Skeletal muscle tissue (tissue), 4 donors: ENCODE results near the gene CFAP410. TPM values are rescaled to one million over a fixed set of nuclear protein-coding genes. Genes with fewer than 3 reads are reported as not detected.
"Not testable (repeated sequence)": the region's sequence is repeated elsewhere in the genome, so short reads cannot be mapped to it uniquely, and the experiment has no call there.

Experiments used
- H3K27ac ChIP-seq: one replicate; pipeline ENCODE4 v1.7.0; 2013; ENCODE audit warnings: mild to moderate bottlenecking, low read depth, low read length, inconsistent platforms
- H3K27me3 ChIP-seq, 3 donors: one replicate each; pipeline ENCODE4 v1.7.0; 2013; ENCODE audit warnings: low read length in 3 of 3; ENCODE audit not compliant: control insufficient read depth in 3 of 3, insufficient read depth in 3 of 3
- H3K36me3 ChIP-seq, 3 donors: one replicate each; pipeline ENCODE4 v1.7.0; 2013; ENCODE audit warnings: low read length in 3 of 3; ENCODE audit not compliant: control insufficient read depth in 3 of 3, insufficient read depth in 3 of 3
- H3K4me1 ChIP-seq, 3 donors: one replicate each; pipeline ENCODE4 v1.7.0; 2013; ENCODE audit warnings: low read length in 3 of 3, mild to moderate bottlenecking in 3 of 3; ENCODE audit not compliant: control insufficient read depth in 3 of 3, insufficient read depth in 3 of 3
- H3K4me3 ChIP-seq, 3 donors: one replicate each; pipeline ENCODE4 v1.7.0; 2013; ENCODE audit warnings: low read length in 3 of 3
- H3K9ac ChIP-seq, 3 donors: one replicate each; pipeline ENCODE4 v1.7.0; 2013; ENCODE audit warnings: low read length in 3 of 3, mild to moderate bottlenecking in 3 of 3, moderate library complexity in 2 of 3, low read depth in 1 of 3
- H3K9me3 ChIP-seq, 3 donors: one replicate each; pipeline ENCODE4 v1.7.0; 2013; ENCODE audit warnings: low read length in 3 of 3; ENCODE audit not compliant: control insufficient read depth in 3 of 3
- total RNA-seq: library from RNA; depleted of rRNA; stranded (reverse); fragments of >200 nt; gene quantifications from one replicate; pipeline ENCODE4 v1.2.3, GENCODE V29; 2014
- donor health status: Osteomylitis.

Gene CFAP410
- total RNA-seq, 1 donor from 2014 or later: 11.0 TPM

DNA sequence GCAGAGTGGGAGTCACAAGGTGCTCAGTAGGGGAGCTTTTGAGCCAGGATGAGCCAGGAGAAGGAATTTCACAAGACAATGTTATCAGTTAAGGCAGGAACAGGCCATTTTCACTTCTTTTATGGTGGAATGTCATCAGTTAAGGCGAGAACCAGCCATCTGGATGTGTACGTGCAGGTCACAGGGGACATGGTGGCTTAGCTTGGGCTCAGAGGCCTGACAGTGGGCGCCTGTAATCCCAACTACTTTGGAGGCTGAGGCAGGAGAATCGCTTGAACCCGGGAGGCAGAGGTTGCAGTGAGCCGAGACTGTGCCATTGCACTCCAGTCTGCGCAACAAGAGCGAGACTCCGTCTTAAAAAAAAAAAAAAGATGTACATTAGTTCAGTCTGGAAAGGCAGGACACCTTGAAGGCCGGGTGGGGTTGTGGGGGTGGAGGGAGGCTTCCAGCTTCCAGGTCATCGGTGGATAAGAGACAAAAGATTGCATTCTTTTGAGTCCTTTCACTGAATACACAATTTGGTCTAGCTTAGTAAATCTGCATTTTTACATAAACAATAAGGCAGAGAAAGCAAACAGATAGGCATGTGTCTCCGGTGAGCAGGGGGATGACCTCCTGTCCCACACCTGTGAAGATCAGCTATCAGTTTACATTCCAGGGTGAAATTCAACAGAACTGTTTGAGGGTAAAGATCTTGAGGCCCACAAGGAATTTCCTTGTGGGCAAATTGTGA lies 2.7 kb upstream of the CFAP410 start:
- not testable (repeated sequence) for H3K4me3 ChIP-seq, H3K9me3 ChIP-seq, H3K27ac ChIP-seq, H3K9ac ChIP-seq, H3K36me3 ChIP-seq
- Histone ChIP-seq H3K27me3 (peaks cover 9 to 16% (median 16%) of the 10 kb centered on the region in 3 donors), H3K4me1 (peaks cover 12 to 17% (median 15%) of the 10 kb centered on the region in 3 donors)

DNA sequence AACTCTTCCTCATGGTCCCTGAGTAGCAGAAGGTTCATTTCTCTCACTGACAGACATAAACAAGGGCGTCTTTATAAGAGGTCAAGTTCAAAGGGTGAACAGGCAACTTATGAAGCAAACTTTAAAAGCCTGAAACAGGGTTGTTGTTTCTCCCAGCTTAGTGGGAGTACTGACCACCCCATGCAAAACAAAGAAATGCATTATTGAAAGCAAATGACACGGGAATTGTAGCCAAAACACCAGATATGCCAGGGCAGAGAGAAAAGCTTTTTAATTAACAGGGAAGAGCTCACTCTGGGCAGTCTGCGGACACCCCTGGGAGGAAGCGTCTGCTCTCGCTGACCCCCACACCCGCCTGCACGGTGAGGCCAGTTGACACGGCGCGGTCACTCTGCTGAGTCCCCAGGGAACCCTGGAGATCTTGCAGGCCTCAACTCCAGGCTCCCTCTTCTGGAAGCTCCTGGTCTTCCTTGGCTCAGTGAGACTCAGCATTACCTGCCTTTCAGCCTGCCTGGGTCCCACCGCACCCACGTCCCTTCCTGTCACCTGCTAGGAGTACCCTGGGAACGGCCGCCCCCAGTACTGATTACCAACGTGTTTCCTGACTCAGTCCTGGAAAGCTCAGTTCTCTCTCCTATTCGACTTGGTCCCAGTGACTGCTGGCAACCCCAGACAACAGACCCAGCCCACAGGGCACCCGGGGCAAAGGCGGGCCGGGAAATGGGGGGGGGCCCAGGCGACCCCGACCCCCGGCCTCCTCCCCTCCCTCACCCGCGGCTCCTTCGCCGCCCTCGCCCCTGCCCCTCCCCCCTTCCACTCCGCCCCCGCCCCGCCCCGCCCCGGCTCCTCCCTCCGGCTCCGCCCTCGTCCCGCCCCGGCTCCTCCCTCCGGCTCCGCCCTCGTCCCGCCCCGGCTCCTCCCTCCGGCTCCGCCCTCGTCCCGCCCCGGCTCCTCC lies 972 bp downstream of the CFAP410 start:
- Histone ChIP-seq H3K27me3 (no peaks in the 10 kb centered on the region), H3K9me3 (no peaks in the 10 kb centered on the region), H3K4me1 (peaks cover 12 to 17% (median 15%) of the 10 kb centered on the region in 3 donors), H3K4me3 (peak overlapping the region; percentile 71 to 81 (median 81)), H3K9ac (peak overlapping the region; percentile 68 to 86 (median 81)), H3K36me3 (peaks cover 4 to 13% (median 12%) of the 10 kb centered on the region in 3 donors), H3K27ac (peak overlapping the region; percentile 77)

DNA sequence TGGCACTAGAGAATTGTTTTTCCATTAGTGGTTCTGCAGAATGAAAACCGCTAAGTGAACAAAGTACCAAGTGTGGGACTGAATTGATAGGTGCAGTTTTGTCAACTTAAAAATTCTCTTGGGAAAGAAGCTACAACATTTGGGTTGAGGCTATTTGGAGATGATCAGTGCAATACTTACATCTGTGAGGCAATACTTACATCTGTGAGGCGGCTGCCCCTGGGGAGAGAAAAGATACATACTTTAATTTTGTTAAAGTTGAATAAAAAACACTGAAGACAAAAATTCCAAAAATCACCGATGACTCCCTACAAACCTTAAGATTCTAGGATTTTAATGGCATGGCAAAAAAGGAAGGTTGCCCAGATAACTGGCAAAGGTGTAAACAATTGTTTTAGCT lies 1.7 kb downstream of the CFAP410 start:
- peaks cover 12 to 17% (median 15%) of the 10 kb centered on the region in 3 donors for H3K4me1 ChIP-seq
- H3K27ac ChIP-seq: no peak overlapping the region
- H3K9me3 ChIP-seq: no peaks in the 10 kb centered on the region
- peak overlapping the region in 1 of 3 donors; percentile 86 for H3K9ac ChIP-seq
- peak overlapping the region in 1 of 3 donors; percentile 71 for H3K4me3 ChIP-seq
- H3K36me3 ChIP-seq: peaks cover 4 to 13% (median 13%) of the 10 kb centered on the region in 3 donors
- no peaks in the 10 kb centered on the region for H3K27me3 ChIP-seq

DNA sequence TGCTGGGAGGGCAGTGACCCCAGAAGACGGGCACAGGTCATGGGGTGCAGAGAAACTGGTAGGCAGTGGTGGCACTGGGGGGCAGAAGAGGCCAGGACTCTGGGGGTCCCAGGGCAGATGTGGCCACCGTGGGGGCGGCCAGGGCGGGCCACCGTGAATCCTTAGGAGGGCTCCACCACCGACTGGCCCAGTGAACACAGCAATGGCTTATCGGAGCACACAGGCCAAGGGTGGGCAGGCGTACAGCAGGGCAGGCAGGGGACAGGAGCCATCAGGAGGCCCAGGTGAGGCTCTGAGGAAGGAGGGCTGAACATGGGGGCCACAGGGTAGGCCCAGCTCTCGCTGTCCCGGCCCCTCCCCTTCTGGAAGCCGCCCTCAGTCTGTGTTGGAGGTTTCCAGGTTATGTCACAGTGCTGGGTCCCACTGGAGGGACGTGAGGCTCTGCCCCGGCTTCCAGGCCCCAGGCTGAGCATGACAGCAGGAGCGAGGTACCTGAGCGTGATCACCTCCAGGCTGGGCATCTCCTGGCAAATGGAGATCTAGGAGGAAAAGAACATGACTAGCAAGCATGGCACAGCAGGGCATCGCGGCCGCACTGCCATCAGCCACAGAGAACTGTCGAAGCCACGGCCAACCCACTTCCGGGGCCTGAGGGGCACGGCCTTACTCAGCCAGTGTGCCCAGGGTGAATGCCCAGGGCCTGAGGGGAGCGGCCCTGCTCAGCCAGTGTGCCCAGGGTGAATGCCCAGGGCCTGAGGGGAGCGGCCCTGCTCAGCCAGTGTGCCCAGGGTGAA lies 3.7 kb downstream of the CFAP410 start:
- Histone ChIP-seq H3K9me3 (no peaks in the 10 kb centered on the region), H3K27me3 (no peaks in the 10 kb centered on the region), H3K4me1 (peaks cover 12 to 18% (median 17%) of the 10 kb centered on the region in 3 donors), H3K4me3 (no peak overlapping the region), H3K36me3 (peaks cover 8 to 13% (median 13%) of the 10 kb centered on the region in 3 donors), H3K9ac (no peak overlapping the region), H3K27ac (no peak overlapping the region)

DNA sequence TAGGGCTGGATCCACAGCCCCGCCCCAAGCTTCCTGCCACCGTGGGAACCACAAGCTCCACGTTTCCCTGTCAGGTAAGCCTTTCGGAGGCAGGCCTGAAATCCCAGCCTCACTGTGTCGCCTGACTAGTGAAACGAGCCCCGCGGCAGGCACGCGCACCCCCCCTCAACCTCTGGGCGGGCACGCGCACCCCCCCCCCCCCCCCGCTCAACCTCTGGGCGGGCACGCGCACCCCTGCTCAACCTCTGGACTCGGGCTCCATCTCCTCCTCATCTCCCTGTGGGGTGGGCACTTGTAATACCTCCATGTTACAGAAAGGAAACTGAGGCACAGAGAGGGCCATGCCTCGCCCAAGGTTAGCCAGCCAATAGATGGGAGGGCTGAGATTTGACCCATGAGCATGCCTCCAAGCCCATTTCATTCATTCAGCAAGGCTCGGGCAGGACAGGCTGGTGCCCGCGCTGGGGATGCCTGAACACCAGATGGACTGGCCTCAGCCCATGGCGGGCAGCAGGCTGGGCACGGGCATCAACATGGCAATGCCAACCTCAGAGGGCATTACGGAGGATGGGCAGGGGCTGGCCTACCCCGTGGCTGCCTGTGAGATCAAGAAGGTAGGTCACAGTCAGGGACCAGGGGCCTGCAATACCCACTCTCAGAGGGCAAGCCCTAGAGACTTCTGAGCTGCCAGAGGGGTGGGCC lies 4.7 kb downstream of the CFAP410 start:
- H3K4me1 ChIP-seq: peaks cover 6 to 12% (median 10%) of the 10 kb centered on the region in 3 donors
- H3K9ac ChIP-seq: no peak overlapping the region
- H3K4me3 ChIP-seq: no peak overlapping the region
- H3K9me3 ChIP-seq: no peaks in the 10 kb centered on the region
- no peaks in the 10 kb centered on the region for H3K27me3 ChIP-seq
- H3K27ac ChIP-seq: no peak overlapping the region
- H3K36me3 ChIP-seq: peaks cover 8 to 13% (median 13%) of the 10 kb centered on the region in 3 donors

DNA sequence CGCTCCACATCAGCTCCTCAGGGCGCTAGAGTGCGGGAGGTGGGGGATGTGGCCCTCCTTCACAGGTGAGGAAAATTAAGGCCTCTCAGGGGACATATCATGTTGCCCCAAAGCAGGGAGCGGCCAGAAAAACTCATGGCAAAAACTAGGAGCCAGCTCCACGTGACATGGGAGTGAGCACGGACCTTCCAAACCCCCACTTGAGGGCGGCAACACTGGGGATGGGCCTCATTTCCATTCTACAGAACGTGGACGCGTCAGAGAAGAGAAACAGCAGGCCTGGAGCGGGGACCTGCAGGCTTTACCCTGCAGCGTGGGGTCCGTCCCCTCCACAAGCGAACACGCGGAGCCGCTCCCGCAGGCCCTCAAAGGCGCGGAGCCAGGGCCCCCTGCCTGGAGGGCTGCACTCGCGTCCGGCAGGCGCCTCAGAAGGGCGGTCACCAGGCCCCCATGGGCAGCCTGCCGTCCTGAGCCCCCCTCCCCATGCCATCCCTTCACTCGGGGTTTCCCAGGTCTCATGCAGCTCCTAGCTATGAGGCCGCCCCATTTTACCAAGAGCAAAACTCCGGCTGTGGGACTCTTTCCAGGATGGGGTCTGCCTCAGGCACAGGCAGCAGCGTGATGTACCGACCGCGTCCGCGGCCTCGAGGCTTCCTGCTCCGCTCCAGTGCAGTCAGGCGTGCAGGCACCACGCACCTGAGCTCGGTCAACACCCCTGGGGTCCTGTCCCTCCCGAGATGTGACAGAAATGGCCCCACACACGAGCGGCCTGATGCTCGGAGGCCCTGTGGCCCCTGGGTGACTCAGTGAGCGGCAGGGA lies 5.5 kb downstream of the CFAP410 start:
- H3K4me1 ChIP-seq: peaks cover 6 to 12% (median 8%) of the 10 kb centered on the region in 3 donors
- H3K9ac ChIP-seq: no peak overlapping the region
- H3K4me3 ChIP-seq: no peak overlapping the region
- H3K9me3 ChIP-seq: no peaks in the 10 kb centered on the region
- no peak overlapping the region for H3K27ac ChIP-seq
- H3K36me3 ChIP-seq: peaks cover 8 to 13% (median 13%) of the 10 kb centered on the region in 3 donors
- no peaks in the 10 kb centered on the region for H3K27me3 ChIP-seq

DNA sequence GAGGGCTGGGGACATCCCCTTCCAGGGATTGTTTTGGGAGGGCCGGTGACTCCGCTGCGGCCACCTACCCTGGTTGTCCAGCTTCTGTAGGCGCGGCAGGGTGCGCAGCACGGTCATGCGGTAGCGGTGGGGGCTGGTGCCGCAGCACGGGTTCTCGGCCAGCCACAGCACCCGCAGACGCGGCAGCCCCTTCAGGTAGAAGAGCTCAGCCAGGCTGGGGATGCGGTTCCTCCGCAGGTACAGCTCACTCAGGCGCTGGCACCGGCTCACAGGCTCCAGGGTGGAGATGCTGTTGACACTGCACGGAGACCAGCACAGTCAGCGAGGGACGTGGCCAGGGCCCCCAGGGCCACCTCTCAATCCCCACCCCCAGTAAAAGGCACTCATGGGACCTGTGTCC lies 6.2 kb downstream of the CFAP410 start:
- H3K4me1 ChIP-seq: peaks cover 1 to 7% (median 4%) of the 10 kb centered on the region in 3 donors
- peaks cover 8 to 13% (median 13%) of the 10 kb centered on the region in 3 donors for H3K36me3 ChIP-seq
- no peak overlapping the region for H3K4me3 ChIP-seq
- no peak overlapping the region for H3K9ac ChIP-seq
- H3K27ac ChIP-seq: no peak overlapping the region
- no peaks in the 10 kb centered on the region for H3K9me3 ChIP-seq
- H3K27me3 ChIP-seq: no peaks in the 10 kb centered on the region

DNA sequence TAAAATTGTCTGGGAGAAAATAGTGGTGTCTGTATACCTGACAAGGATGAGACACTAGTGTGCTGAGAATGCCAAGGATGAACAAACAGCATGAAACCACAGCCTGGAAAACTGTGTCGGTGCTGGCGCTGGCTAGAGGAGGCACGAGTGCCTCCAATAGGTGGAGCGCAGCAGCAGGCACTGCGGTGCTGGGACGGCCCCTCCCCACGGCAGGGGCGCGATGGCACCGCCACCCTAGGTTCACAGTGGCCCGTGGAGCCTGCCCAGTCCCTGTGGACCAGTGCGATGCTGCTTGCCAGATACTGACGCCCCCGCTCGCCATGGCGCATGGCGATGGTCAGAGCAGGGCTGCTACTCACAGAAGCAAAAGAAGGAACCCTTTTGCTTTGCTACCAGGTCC lies 6.8 kb downstream of the CFAP410 start:
- Histone ChIP-seq H3K4me1 (peaks cover 0 to 4% (median 0%) of the 10 kb centered on the region in 3 donors), H3K27me3 (no peaks in the 10 kb centered on the region), H3K27ac (no peak overlapping the region), H3K9ac (no peak overlapping the region), H3K9me3 (no peaks in the 10 kb centered on the region), H3K4me3 (no peak overlapping the region), H3K36me3 (peaks cover 8 to 13% (median 13%) of the 10 kb centered on the region in 3 donors)
